Activated T-cell treated with anti-CD3 and anti-CD28 coated beads, Interleukin-2, amount 50 U/mL, for 4 hours (primary cell): ENCODE results near the gene ITGA2B. TPM values are rescaled to one million over a fixed set of nuclear protein-coding genes. Genes with fewer than 3 reads are reported as not detected.

Experiments
- ATAC-seq, 2 donors: fragments of 200-7000 bp; cut with Tn5 transposase; one replicate each; pipeline ENCODE4 v1.10.0; 2021
- DNase-seq: peaks from one replicate; pipeline ENCODE4 v3.0.0-alpha.2; 2020
- H3K27me3 Mint-ChIP-seq: one replicate; pipeline ENCODE4 v1.8.0; 2021; ENCODE audit warnings: low read depth, mixed read lengths
- H3K36me3 Mint-ChIP-seq: one replicate; pipeline ENCODE4 v1.8.0; 2022; ENCODE audit warnings: mixed read lengths; ENCODE audit not compliant: insufficient read depth
- H3K4me1 Mint-ChIP-seq: one replicate; pipeline ENCODE4 v1.8.0; 2021; ENCODE audit warnings: low read depth, mixed read lengths
- H3K4me3 Mint-ChIP-seq: one replicate; pipeline ENCODE4 v1.8.0; 2021; ENCODE audit warnings: mild to moderate bottlenecking, moderate library complexity, mixed read lengths
- H3K9me3 Mint-ChIP-seq: one replicate; pipeline ENCODE4 v1.8.0; 2021; ENCODE audit warnings: mixed read lengths
- total RNA-seq, 3 donors: library from RNA; stranded (reverse); gene quantifications; one replicate each; pipeline ENCODE4 v1.2.1, GENCODE V29; 2021

Gene ITGA2B
- total RNA-seq, 3 donors from 2014 or later: 0.90 to 1.8 (median 1.1) TPM

- H3K4me3 Mint-ChIP-seq: peak overlapping the region; percentile 68
- H3K27me3 Mint-ChIP-seq: no peaks in the 10 kb centered on the region
- DNase-seq (peak; percentile 91), ATAC-seq (peak; percentile 67 to 74)
- H3K4me1 Mint-ChIP-seq: peaks cover 36% of the 10 kb centered on the region
- H3K36me3 Mint-ChIP-seq: no peaks in the 10 kb centered on the region
- no peaks in the 10 kb centered on the region for H3K9me3 Mint-ChIP-seq
These were observed 62.5 kb downstream of the ITGA2B start for GRCh38 chr17:44326861-44327444.

- H3K4me3 Mint-ChIP-seq: peak within 1 kb of the TSS; percentile 89
- peak; percentile 81 for ATAC-seq
- no peaks in the 10 kb centered on the region for H3K27me3 Mint-ChIP-seq
- peaks cover 31% of the 10 kb centered on the region for H3K4me1 Mint-ChIP-seq
- H3K36me3 Mint-ChIP-seq: peaks cover 5% of the 10 kb centered on the region
- H3K9me3 Mint-ChIP-seq: no peaks in the 10 kb centered on the region
- DNase-seq: peak; percentile 95
These were observed 64.7 kb downstream of the ITGA2B start, which contains the start of gene SLC25A39 for GRCh38 chr17:44324571-44325275. Gene SLC25A39 (minus strand): TSS chr17:44324823. CDS start chr17:44323562, 1,261 bp downstream.

GRCh38 chr17:44324092-44324570 lies 65.3 kb downstream of the ITGA2B start:
- H3K27me3 Mint-ChIP-seq: no peaks in the 10 kb centered on the region
- peak; percentile 0 to 1 for ATAC-seq
- peaks cover 31% of the 10 kb centered on the region for H3K4me1 Mint-ChIP-seq
- no peak for DNase-seq
- peaks cover 9% of the 10 kb centered on the region for H3K36me3 Mint-ChIP-seq
- peak overlapping the region; percentile 88 for H3K4me3 Mint-ChIP-seq
- no peaks in the 10 kb centered on the region for H3K9me3 Mint-ChIP-seq

- ATAC-seq (no peak), DNase-seq (no peak)
- Mint-ChIP-seq H3K4me1 (peaks cover 31% of the 10 kb centered on the region), H3K4me3 (peak overlapping the region; percentile 88), H3K27me3 (no peaks in the 10 kb centered on the region), H3K36me3 (peaks cover 9% of the 10 kb centered on the region), H3K9me3 (no peaks in the 10 kb centered on the region)
These were observed 65.9 kb downstream of the ITGA2B start for GRCh38 chr17:44323359-44324091.

GRCh38 chr17:44322236-44322895 lies 67.1 kb downstream of the ITGA2B start:
- H3K4me1 Mint-ChIP-seq: peaks cover 27% of the 10 kb centered on the region
- no peak for DNase-seq
- peaks cover 9% of the 10 kb centered on the region for H3K36me3 Mint-ChIP-seq
- no peaks in the 10 kb centered on the region for H3K9me3 Mint-ChIP-seq
- ATAC-seq: no peak
- peaks cover 4% of the 10 kb centered on the region for H3K27me3 Mint-ChIP-seq
- peak overlapping the region; percentile 64 for H3K4me3 Mint-ChIP-seq

Other genes with a start within 250 kb of the ITGA2B start
- gene HROB, start 247.7 kb downstream of the ITGA2B start, total RNA-seq: 1 to 10 TPM; 6.4 to 9.4 (median 7.9) TPM
- under 1 TPM in 2 of 3 donors, not detected in 1; 0.08 to 0.11 TPM for gene ASB16, start 218.9 kb downstream of the ITGA2B start, total RNA-seq
- 10 to 100 TPM; 15.2 to 19.6 (median 17.9) TPM for gene TMUB2, start 202.7 kb downstream of the ITGA2B start, total RNA-seq
- gene ATXN7L3, start 189.8 kb downstream of the ITGA2B start, total RNA-seq: 100 to 1,000 TPM; 101 to 111 (median 110) TPM
- 100 to 1,000 TPM; 147 to 158 (median 154) TPM for gene UBTF, start 170.0 kb downstream of the ITGA2B start, total RNA-seq
- not detected for gene SLC4A1, start 121.5 kb downstream of the ITGA2B start, total RNA-seq
- gene RUNDC3A, start 81.0 kb downstream of the ITGA2B start, total RNA-seq: under 1 TPM in 2 of 3 donors, not detected in 1; 0.18 to 0.26 TPM
- 100 to 1,000 TPM; 211 to 248 (median 211) TPM for gene SLC25A39, start 64.8 kb downstream of the ITGA2B start, total RNA-seq
- gene GRN, start 44.3 kb downstream of the ITGA2B start, total RNA-seq: 10 to 100 TPM; 32.0 to 39.5 (median 36.5) TPM
- gene FAM171A2, start 25.8 kb downstream of the ITGA2B start, total RNA-seq: under 1 TPM; 0.24 to 0.33 (median 0.27) TPM
- 10 to 100 TPM; 38.2 to 43.3 (median 41.9) TPM for gene GPATCH8, start 113.8 kb upstream of the ITGA2B start, total RNA-seq
- gene FZD2, start 167.8 kb upstream of the ITGA2B start, total RNA-seq: under 1 TPM in 1 of 3 donors, not detected in 2; 0.08 TPM